SK-N-SH treated with all-trans-retinoic acid at 6 μM for 48 hours (cell line): ENCODE measurements around the gene HTR6.

Experiments used
- ARNTL ChIP-seq: fragments of 450-650 bp; formaldehyde crosslinking; IDR thresholded peaks from 2 replicates; pipeline ENCODE4 v1.5.0; 2020; ENCODE audit warnings: low read depth, mild to moderate bottlenecking, moderate library complexity, borderline replicate concordance
- ZNF565 ChIP-seq: fragments of 450-650 bp; formaldehyde crosslinking; conservative IDR thresholded peaks from 2 replicates; pipeline ENCODE4 v1.5.0; 2020; ENCODE audit warnings: low read depth, mild to moderate bottlenecking, moderate library complexity

GRCh38 chr1:19620786-19621185, 43.9 kb upstream of the HTR6 start:
- TF ChIP-seq ARNTL (CRISPR knock-in tag) = no peak
- TF ChIP-seq ZNF565 (CRISPR knock-in tag) = no peak
